HG02938 (cell line): Measurements from ENCODE around the gene RBKS.

Experiments
- ATAC-seq: cut with Tn5 transposase; IDR thresholded peaks from one replicate; pipeline ENCODE4 v1.9.1; 2021; ENCODE audit warnings: mild to moderate bottlenecking, moderate library complexity; ENCODE audit not compliant: unreplicated experiment

RBKS gene

DNA sequence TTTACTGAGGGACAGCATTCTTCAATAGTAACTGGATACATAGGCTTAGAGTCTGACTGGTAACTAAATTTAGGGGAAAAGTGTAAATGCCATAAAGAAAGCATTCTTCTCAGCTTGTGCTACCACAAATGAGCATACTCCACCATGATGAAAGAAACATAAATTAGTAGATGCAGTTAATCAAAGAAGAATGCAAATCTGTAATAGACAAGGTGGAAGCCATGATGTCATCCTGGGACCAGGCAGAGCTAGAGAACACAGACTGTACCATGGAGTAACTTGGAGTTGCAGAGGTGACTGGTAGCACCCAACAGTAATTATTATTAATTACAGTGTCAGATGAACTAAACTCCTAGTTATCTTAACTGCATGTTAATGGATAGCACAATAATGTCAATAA is 51.7 kb downstream of the RBKS start:
- ATAC-seq, result no peak

DNA sequence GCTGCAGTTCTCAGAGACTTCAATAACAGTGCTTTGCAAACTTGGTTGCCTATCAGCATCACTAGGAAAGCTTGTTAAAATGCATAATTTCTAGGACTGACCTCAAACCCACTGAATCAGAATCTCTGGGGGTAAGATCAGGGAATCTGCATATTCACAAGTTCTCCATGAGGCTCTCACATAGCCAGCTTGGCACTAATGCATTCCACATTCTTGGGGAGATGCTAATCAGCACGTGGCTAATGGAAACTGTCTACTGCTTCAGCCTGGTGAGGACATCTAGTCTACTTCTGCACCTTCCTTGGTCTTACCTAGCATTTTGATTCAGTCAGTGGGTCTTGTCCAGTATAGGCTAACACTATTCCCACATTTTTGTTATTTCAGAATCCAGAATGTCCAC is 56.3 kb downstream of the RBKS start:
- no peak for ATAC-seq

DNA sequence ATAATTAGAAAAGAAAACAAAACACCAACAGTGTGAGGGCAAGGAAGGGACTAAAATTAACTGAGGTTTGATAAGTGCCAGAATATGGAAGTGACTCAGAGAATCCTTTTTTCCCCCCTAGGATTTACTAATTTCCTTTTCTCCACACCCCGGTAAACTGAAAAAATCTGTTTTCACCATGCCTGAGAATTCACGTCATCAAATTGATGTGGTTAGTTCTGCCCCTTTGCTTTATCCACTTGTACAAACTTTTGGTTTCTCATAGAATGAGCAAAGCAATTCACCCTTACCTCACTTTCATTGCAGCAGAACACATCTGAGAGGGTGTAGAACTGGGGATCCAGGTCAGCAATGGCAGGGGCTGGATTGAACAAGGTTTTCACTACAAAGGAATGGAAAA is 57.8 kb downstream of the RBKS start:
- no peak for ATAC-seq

DNA sequence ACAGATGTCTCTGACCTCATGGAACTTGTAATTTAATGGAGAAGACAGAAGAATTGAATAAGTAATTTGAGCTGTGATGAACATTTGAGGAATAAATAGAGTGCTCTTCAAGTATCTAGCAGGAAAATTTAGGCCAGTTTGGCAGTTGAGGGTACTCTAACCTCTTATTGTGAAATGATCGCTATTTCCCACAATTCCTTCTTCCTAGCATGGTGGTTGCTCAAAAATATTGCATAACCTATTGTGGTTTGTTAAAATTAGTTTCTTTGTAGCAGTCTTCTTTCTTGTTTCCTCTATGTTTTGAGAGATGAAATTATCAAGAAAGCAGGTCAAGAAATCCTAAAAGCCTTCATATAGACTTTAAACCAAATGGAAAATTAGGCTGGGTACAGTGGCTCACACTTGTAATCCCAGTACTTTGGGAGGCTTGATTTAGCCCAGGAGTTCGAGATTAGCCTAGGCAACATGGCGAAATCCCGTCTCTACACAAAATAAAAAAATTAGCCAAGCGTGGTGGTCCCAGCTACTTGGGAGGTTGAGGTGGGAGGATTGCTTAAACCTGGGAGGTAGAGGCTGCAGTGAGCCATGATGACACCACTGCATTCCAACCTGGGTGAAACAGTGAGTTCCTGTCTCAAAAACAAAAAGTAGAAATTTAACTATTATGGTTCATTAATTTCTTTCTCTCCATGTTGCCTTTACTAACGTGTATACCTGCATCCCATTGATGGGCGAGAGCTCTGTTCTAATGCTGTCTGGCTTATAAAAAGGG is 58.7 kb downstream of the RBKS start:
- no peak for ATAC-seq

DNA sequence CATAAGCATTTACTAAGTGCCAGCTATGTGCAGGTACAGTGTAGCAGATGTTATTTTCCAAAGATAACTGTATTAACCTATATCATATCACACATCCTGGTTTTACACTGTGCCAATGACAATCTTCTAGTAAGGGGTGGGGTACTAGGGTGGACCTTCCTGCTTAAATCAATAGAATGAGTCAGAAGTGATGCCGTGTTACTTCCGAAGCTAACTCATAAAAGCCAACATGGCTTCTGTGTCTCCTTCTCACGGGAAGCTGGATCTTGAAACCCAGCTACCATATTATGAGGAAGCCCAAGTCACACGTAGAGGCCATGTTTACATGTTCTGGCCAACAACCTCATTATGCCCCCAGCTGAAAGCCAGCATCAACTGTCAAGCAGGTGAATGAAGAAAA is 59.5 kb downstream of the RBKS start:
- no peak for ATAC-seq

DNA sequence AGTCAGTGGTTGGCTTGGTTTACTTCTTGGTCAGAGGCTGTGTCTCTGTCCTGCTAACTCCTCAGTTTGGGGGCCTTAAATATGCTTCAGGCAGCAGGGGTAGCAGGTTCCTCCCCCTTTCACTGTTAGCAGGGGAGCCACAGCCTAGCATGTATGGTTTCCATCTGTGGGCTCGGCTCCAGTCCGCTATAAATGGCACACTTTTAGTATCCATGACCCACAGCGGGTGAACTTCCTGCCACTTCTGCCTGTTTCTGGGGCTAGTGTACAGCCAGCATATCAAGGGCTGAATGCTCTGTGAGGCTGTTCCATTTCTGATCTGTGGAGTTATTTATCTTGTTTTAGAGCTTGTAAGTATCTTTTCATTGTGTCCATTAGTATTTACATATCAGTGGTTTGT is 60.4 kb downstream of the RBKS start:
- ATAC-seq, result no peak

DNA sequence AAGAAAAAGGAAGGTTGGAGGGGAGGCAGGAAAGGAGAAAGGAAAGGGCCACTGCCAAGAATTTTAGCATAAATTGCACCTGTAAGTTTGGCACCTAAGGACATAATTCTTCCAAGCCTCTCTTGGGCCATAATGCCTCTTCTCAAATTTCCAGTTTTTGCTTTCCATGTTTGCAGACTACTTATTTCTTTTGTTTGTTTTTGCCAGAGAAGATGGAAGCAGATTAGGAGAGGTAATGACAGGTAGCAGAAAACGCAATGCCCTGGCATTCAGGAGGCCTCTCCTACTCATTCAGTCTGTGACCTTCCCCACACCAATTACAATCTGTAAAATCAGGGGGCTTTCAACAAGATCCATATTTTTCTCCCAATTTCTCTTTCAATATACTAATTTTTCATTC is 61.9 kb downstream of the RBKS start:
- ATAC-seq, result no peak

DNA sequence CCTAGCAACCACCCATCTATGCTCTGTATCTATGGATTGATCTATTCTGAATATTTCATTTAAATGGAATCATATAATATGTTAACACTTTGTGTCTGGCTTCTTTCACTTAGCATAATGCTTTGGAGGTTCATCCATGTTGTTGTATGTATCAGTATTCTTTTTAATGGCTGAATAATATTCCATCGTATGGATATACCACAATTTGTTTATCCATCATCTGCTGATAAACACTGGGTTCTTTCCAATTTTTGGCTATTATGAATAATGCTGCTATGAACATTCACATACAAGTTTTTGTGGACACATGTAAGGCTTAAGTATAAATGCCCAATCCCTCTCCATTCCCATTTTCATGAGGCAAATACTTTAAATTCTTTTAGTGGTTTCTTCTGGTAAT is 65.8 kb downstream of the RBKS start:
- ATAC-seq, result no peak

DNA sequence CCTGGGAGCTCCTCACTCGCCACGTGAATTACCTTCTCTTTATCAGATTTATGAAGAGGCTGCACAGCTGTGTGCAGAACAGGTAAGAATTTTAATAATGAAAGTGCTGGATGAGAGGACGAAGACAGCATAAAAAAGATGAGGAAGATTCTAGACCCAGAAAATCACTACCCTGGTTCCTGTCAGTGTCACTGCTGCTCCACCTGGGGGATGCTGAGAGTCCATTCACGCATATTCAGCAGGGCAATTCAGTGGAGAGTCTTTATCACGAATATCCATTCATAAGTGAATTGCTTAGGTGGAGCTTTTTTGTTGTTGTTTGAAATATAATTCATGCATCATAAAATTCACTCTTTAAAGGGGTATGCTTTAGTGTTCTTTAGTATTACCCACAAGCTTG is 66.6 kb downstream of the RBKS start:
- ATAC-seq, result no peak

DNA sequence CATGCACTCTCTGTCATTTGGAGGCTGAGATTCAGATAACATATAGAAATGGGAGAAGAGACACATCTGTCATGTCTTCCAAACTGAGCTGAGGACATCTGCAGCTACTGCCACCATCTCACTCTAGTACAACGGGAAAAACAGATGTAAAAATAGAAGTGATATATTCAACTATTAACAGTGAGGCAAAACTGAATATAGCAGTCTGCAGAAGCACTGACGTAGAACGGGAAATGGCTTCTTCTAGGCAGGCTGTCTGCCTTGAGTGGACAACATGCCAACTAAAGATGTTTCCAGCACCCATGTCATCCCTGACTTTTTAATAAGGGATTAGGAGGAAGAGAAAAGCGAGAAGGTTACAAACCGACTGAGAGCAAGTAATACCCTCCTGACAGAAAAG is 67.1 kb downstream of the RBKS start:
- no peak for ATAC-seq

DNA sequence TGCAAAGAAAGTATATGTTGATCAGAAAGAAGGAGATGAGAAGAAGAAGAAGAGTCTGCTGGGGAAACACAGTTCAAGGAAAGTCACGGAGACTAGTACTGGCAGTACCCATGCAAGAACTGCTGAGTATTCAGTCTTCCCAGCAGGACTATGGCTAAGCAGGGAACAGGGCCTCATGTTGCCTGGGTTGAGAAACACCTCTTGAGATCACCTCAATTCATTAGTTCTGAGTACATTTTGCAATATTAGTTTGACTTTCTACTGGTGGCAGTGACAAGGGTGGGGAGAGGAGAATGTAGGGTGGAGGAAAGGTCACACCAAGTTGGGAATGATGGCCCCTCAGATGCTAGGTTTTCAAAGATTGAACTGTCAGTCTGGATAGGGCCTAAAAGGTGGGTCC is 68.1 kb downstream of the RBKS start:
- ATAC-seq, result no peak

DNA sequence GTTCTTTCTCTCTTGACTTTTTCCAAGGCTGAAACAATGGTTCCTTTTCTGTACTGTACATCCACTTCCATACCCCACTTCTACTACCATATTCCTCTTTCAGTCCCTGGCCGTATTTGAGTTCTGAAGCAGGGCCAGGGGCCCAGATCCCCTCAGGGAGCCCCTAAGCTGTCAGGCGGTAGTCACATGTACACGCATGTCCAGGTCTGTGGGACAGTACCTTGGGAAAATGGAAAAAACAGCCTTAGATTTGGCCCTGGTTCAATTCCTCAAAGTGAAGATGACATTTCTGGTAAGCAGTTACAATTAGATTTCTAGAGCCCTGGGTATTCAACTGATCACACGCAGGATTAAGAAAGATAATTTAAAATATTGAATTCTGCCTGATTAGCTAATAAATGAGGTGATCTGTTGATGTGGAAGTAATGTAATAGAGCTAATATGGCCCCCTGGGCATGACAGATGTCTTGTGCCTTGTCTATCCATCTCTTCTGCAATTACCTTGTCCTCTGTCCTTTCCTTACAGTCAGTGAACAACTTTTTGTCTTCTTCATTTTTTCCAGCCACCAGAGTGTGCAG is 74.2 kb downstream of the RBKS start:
- ATAC-seq, result no peak

DNA sequence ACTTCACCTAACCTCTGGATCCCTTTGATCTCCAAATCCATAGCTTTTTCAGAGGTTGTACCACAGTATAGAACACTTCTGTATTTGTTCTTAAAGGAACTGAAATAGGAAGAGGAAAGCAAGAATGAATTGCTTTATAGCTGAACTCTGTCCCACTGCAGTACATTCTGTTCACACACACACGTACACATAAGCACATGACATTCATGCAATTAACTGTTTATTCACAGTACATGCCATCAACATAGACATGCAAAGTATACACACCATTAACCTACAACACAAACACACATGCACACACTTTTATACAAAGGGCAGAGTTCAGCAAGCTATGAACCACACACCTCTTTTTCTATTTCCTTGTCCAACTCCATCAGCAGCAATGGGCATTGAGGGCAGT is 75.4 kb downstream of the RBKS start:
- ATAC-seq, result no peak

DNA sequence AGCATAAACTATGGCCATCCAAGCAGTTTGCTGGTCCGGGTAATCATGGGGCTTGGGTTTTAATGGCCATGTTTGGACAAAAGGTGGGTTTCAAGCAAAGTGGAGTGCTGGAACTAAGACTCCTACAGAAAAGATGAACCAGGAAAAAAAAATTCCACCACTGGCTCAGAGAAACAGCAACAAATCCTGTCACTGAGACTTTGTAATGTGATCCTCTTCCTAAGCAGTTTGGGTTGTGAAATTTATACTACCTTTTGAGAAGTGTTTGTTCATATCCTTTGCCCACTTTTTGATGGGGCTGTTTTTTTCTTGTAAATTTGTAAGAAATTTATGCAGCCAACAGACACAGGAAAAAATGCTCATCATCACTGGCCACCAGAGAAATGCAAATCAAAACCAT is 78.4 kb downstream of the RBKS start:
- ATAC-seq, result no peak

DNA sequence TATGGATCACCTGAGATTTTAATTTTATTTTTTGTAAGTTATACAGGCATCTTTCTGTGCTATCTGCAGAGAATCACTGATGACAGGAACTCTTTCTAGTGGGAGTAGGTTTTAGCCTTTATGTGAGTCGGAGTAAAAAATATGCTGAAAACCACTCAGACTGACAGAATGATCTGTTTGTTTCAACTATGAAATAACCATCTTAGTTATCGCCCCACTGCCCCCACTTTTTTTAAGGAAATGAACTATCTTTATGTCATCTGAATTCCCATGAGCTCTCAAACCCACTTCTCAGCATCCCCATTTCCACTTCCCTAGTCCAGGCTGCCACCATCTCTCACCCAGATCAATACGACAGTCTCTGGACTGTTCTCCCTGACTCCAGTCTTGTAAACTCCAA is 79.7 kb downstream of the RBKS start:
- no peak for ATAC-seq

DNA sequence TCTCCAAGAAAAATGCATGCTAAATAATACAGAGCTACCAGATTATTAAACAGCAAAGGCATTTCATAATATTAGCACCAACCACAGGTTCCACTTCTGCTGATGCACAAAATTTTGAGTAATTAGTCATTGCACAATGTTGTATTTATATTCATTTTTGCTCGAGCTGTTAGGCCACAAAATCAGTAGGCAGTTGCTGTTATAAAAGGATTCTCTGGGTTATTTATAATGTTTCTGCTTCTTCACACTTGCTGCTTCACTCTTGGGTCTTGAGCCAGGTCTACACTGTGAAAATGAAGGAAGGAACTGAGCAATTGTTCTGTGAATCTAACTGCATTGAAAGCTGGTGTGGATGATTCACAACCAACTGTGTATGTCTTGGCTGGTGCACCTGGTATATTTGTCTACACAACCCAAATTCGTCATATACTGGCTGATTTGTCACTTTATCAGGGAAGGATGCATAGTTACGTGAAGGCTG is 80.4 kb downstream of the RBKS start:
- no peak for ATAC-seq

DNA sequence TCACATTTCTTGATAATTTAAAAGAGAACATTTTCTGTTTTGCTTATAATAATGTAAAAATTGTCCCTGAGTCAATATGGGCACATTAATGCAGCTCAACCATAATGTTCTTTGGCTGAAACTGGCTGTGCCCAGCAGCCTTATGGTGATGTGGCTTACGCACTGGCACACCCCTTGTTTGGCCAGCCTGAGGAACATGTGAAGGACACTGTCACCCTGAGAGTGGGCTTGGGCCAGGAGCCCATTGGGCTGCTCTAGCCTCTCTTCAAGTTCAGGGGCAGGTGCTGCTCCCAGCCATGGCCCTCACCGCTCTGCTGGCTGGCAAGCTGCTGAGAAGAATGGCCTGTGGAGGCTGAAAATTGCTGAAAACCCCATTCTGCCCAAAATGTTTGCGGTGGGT is 81.2 kb downstream of the RBKS start:
- no peak for ATAC-seq

DNA sequence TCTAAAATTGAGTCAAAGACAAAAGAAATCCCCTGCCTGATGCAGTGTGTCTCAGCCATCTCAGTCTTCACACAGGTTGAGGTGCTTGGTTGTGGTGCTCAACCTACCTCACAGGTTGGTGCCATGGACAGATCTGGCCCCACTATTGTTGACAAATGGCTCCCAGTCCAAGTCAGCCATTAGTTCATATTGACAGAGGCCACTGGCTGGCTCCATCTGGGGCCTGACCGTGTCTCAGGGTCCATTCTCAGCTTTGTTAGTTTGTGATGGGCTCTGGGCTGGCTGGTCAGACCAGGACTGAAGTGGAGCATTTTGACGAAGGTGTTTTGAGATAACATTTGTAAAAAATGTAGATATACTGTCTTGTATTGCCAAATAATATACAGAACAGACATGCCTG is 81.8 kb downstream of the RBKS start:
- no peak for ATAC-seq

DNA sequence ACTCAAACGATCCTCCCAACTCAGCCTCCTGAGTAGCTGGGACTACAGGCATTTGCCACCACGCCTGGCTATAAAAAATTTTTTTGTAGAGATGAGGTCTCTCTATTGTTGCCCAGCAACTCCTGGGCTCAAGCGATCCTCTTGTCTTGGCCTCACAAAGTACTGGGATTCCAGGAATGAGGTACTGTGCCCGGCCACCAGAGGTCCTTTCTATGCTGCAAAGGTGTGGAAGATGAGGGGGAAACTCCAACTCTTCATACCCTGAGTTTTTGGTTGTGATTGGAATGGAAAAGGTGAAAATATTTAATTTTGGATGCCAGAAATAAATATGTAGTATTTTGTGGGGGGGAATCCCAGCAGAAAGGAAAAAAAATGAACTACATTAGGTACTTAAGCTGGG is 82.7 kb downstream of the RBKS start:
- no peak for ATAC-seq

DNA sequence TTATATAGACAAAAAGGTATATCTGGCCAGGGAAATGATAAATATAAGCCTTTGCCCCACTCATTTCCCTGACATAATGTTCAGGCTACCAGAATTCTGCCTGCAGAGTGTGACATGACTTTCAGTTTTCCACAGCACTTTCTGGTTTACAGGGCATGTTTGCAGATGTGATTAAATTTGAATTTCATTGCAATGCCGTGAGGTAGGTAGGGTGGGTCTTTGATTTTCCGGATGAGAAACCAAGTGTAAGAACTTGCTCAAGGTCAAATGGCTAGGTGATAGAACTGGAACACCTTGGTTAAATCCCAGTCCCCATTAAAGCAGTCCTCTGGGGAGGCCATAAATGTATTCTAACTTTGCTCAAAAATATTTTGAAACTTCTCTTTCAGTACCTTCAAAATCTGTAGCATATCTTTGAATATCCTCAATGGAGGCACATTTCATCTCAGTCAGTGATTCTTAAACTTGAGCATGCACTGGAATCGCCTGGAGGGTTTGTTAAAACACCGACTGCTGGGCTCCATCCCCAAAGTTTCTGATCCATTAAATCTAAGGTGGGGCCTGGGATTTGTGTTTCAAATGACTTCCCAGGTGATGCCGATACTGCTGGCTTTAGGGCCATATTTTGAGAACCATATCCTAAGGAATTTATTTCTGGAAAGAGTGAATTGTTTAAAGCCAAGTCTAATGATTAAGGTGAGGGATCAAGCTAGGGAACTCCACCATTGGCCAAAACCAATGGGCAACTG is 83.7 kb downstream of the RBKS start:
- no peak for ATAC-seq

DNA sequence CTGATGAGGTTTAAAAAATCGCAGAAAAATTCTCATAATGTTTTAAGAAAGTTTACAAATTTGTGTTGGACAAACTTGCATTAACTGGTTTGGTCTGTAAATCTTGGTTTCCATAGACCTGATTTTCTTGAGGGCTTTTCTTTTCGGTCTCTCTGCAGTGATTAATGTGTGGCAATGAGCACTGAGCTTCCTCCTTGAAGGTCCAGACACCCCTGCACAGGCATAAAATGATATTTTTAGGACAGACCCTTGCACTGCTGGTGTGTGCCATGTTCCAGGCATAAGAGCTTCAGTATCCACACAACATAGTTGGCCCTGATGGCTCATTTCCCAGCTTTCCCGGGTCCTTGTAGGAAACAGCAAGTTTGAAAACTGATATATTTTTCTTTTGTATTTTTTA is 85.0 kb downstream of the RBKS start:
- ATAC-seq, result no peak

DNA sequence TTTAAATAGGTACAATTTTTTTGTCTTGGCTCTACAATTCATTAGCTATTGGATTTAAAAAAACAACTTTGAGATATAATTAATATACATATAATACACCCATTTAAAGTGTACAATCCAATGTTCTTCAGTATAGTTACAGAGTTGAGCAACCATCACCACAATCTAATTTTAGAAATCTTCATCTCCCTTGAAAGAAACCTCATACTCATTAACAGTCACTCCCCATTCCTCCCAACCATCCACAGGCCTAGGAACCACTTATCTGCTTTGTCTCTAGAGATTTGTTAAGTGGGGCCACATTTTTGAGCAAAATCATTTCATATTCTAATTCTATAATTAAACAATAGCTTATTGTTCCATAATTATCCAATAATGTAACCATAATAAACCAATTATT is 86.0 kb downstream of the RBKS start:
- ATAC-seq, result no peak
